Activated gamma-delta T cell treated with anti-CD3 and anti-CD28 coated beads, Interleukin-2, amount 50 U/mL, for 16 hours (primary cell): ENCODE measurements around the gene ASPG.
A peak's percentile ranks its signal among the peaks of the same experiment; 100 is the strongest.

Experiments
- DNase-seq: peaks from one replicate; pipeline ENCODE4 v3.0.0-alpha.2; 2020; ENCODE audit warnings: low read depth

Gene ASPG

GRCh38 chr14:104075530-104076151 is 9.9 kb upstream of the ASPG start:
- DNase-seq, result no peak

- DNase-seq, result no peak
These were observed 8.8 kb upstream of the ASPG start for GRCh38 chr14:104076743-104077142.

- DNase-seq, result peak; percentile 75
These were observed 7.5 kb upstream of the ASPG start for GRCh38 chr14:104078031-104078455.

GRCh38 chr14:104080376-104081260 is 4.9 kb upstream of the ASPG start:
- no peak for DNase-seq

- DNase-seq, result no peak
These were observed 4.2 kb upstream of the ASPG start for GRCh38 chr14:104081261-104081835.

GRCh38 chr14:104081951-104082464 is 3.5 kb upstream of the ASPG start:
- DNase-seq, result no peak

- DNase-seq, result no peak
These were observed 2.7 kb upstream of the ASPG start for GRCh38 chr14:104082807-104083206.

- no peak for DNase-seq
These were observed 1.1 kb upstream of the ASPG start for GRCh38 chr14:104084251-104085002.

GRCh38 chr14:104085889-104086201 is 345 bp downstream of the ASPG start:
- no peak for DNase-seq

- DNase-seq, result no peak
These were observed 735 bp downstream of the ASPG start for GRCh38 chr14:104086210-104086660.

GRCh38 chr14:104086661-104087461 is 1.4 kb downstream of the ASPG start:
- no peak for DNase-seq

GRCh38 chr14:104087505-104087904 is 2.0 kb downstream of the ASPG start:
- no peak for DNase-seq

GRCh38 chr14:104087981-104088850 is 2.7 kb downstream of the ASPG start:
- no peak for DNase-seq

- no peak for DNase-seq
These were observed 4.7 kb downstream of the ASPG start for GRCh38 chr14:104090071-104090748.

GRCh38 chr14:104091061-104091926 is 5.8 kb downstream of the ASPG start:
- DNase-seq, result no peak

GRCh38 chr14:104091927-104092771 is 6.6 kb downstream of the ASPG start:
- DNase-seq, result no peak

- DNase-seq, result no peak
These were observed 7.4 kb downstream of the ASPG start for GRCh38 chr14:104092931-104093365.
